GM19099 (cell line): ENCODE results near the gene PRXL2A.

Experiments
- POLR2A ChIP-seq: IDR thresholded peaks from 3 replicates; pipeline ENCODE4 v1.6.1; 2011; ENCODE audit warnings: low read depth; ENCODE audit not compliant: insufficient read length; ENCODE audit errors: extremely low read depth

PRXL2A gene

DNA sequence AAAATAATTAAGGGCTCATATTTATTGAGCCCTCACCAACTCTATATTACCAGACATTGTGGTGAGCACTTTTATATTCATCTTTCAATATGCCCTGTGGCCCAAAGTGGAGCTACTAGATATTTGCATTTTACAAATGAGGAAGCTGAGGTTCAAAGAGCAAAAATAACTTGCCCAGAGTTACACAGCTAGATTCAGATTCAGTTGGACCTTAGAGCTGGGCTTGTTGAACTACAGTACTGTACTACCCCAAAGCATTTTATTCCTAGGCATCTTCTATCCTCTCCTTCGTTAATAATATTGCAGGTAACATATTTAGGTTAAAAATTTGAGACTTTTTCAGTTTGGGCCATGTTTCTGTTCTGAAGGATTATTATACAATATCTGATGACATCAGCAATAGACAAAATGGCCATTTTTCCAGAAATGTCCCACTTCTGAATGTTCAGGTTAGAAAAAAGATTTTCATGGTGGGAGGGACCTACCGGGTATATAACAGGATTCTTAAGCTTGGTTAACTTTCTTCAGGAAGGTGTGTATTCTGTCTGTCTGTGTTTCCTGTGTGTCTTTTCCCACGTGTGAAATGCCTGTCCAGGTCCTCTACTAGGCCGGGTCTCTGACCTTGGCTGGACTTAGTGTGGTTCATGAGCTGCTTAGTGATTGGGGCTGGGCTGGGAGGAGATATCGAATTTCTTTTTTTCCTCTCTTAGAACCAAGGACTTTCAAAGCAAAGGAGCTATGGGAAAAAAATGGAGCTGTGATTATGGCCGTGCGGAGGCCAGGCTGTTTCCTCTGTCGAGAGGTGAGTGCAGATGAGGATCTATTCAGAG lies 13.6 kb downstream of the PRXL2A start:
- TF ChIP-seq POLR2A: no peak

DNA sequence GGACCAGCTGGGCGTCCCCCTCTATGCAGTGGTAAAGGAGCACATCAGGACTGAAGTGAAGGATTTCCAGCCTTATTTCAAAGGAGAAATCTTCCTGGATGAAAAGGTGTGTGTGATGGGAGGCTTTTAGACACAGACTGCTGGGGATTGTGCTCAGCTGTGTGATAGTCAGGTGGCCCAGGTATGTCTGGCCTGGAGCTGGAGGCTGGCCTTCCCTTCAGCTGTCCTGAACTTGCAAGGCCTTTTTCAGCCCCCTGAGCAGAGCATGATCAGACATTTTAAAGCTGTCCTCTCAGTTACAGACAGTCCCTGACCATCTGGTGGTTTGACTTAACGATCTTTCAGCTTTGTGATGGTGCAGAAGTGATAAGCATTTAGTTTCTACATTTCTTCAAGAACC lies 17.6 kb downstream of the PRXL2A start:
- TF ChIP-seq POLR2A: no peak

DNA sequence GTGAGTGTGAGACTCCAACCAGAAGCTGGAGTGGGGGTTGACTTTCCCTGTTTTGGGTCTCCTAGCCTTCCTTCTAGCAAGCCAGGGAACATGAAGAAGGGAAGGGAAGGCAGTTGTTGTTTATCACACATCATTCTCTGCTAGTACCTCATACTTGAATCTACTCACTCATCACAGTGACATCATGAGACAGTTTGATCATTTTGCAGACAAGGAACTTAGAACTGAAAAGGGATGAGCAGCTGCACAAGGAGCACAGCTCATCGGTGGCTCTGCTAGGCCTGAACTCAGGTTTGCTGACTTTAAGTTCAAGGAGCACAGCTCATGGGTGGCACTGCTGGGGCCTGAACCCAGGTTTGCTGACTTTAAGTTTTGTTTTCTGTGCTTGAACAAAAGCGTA lies 19.2 kb downstream of the PRXL2A start:
- TF ChIP-seq POLR2A: no peak

DNA sequence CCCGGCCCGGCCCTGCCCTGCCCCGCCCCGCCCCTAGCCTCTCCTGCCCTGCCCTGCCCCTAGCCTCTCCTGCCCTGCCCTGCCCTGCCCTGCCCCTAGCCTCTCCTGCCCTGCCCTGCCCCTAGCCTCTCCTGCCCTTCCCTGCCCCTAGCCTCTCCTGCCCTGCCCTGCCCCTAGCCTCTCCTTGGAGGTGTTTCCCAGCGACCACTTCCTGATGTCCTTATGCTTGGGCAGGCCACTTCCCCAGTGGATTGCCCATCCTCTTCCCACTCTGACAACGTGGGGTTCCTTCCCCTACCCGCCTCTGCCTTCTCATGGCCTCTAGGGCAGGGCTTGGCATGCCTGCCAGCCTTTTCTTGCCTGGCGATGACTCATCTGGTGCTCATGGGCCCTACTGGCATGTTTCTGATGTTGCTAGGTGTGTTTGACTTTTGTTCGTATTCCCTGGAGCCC lies 21.2 kb downstream of the PRXL2A start:
- TF ChIP-seq POLR2A: no peak

DNA sequence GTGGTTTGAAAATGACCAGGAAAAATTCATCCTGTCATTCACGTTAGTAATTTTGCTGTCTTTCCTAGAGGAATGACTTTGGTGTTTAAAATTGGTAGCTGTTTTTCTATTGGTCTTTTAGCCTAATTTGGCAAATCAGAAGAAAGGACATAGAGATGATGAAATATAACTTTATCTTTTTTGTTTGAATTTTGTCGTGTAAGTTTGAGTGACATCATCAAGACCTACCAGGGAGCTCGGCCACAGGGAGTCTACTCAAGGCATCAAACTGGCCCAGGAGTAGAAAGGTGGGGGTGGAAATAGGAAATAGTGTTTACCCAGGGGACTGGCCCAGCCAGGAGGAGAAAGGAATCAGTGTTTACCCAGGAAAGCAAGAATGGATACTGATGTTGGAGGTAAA lies 24.8 kb downstream of the PRXL2A start:
- TF ChIP-seq POLR2A: no peak

DNA sequence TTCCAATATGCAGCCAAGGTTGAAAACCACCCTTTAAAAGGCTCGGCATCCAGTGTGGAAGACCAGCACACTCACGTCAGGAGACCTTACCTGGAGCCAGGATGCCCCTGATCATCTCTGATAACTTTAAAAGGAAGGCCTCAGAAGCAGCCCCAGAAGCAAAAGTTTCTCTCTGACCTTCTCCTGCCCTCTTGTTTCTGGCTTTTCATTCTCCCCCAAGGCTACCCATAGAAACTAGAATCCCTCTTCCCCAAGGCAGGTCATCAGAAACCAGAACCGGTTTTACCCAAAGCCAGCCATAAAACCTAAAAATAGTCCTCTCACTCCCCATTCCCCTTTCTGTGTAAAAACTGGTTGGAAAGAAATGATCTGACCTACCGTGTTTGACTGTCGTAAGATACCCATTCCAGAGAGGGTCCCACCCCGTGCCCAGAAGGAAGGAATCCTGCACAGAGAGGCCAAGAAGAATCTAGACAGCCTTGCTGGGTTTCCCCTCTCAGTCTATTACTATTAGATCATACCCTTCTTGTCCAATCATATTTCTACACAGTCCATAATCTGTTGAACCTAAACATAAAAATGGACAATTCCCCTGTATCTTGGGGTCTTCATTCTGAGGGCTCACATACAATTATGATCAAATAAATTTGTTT lies 28.2 kb downstream of the PRXL2A start:
- no peak for TF ChIP-seq POLR2A

DNA sequence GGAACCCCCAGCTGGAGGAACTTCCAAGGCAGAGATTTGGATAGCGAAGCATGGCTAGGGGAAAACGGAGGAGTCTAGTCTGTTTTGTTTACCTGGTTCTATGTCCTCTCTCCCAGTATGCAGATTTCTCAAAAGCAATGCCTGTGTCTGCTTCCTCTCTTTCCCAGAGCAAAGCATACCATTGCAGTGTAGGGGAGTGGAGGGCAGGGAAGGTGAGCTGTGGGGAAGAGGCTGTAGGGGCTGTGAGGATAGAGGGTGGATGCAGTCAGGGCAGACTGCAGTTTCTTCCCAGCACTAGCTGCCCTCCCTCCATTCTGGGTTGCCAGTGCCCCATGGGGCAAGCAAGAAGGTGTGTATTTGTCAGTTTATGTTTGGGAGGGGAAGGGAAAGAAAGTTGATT lies 28.9 kb downstream of the PRXL2A start:
- TF ChIP-seq POLR2A: no peak

DNA sequence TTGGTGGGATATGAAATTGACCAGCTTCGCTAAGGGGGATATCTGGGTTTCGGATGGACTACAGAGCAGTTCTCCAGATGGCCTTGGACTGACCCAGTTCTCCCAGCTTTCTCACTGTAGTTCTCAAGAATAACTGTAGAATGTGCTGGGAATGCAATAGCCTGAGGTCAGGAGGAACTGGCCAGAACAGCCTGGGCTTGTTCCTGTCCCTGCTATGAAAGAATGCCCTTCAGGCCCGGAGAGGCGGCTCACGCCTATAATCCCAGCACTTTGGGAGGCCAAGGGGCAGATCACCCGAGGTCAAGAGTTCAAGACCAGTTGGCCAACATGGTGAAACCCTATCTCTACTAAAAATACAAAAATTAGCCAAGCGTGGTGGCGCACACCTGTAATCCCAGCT lies 33.5 kb downstream of the PRXL2A start:
- TF ChIP-seq POLR2A: no peak

DNA sequence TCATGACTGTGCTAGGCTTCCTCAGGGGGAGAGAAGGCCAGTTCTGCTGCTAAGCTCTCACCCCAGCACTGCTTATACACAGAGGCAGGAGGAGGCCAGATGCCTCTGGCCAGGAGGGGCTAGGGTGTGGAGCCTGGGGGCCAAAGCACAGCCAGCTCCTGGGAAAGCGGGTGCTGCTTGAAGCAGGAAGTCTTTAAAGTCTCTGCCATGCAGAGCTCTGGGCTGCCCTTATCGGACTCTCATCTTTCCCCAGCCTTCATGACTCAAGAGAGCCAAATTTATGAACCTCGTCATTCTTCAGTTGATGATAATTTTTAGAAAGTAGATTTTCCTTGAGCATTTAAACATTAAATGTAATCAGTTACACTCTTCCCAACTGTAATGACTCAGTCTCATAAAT lies 34.5 kb downstream of the PRXL2A start:
- TF ChIP-seq POLR2A: no peak

DNA sequence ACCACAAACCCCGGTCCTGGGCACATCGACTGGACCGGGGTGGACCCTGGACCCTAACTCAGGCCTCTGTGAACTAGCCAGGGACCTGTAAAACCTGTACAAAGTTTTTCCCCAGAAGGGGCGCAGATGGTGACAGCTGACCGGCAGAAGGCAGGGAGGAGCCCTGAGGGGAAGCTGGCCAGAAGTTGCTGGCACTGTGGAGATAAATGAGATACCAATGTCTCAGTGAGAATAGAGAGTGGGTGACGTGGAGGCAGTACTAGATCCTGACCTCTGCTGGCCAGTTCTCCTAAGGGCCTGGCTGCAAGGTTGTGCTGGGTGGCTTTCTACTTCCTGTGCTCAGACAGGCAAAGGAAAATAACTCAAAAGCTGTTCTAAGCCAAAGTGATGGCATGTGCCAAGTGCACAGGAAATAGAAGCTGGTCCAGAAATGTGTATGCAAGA lies 35.2 kb downstream of the PRXL2A start:
- TF ChIP-seq POLR2A: no peak

DNA sequence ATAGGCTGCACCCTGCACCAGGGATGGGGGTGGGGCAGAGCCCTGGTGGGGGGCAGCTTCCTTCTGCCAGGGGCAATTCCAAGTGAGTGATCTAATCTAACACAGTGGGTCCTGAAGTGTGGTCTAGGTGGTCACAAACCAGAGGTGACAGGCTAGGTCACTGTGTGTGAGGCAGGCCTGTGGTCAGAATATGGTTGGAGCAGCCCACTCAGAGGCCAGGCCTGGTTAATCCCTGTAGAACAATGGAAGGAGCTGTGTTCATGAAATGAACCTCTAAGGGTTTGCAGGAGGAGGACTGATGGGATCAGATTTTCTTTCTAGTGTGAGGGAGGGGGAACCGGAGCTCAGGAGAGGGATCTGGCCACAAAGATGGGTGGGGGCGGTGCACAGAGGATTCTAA lies 35.8 kb downstream of the PRXL2A start:
- TF ChIP-seq POLR2A: no peak

DNA sequence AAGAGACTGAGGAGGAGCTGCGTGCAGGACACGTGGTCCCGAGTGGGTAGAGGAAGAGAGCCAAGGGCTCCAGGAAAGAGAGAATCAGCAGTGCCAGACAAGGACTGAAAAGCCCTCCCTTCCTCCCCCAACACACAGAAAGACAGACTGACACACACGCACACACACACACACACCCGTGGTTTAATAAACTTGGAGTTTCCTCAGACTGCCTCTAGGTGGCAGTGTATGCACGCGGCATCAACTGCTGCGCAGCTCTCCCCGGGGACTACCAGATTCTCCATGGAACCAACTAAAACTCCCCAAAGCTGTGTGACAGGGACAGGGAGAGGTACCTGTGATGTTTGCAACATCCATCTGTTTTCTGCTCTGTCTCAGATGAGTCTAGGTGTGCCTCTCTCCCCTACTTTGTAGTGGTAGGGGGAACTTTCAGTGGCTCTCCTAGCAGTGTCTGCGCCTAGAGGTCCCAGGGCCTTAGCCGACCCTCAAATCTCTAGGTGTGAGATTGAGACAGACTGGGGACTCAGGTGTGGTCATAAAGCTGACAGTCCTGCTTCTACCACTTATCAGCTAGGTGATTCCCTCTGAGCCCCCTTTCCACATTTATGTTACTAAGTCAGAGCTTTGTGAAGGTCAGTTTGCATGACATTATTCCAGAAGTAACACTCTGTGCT lies 36.4 kb downstream of the PRXL2A start:
- no peak for TF ChIP-seq POLR2A

DNA sequence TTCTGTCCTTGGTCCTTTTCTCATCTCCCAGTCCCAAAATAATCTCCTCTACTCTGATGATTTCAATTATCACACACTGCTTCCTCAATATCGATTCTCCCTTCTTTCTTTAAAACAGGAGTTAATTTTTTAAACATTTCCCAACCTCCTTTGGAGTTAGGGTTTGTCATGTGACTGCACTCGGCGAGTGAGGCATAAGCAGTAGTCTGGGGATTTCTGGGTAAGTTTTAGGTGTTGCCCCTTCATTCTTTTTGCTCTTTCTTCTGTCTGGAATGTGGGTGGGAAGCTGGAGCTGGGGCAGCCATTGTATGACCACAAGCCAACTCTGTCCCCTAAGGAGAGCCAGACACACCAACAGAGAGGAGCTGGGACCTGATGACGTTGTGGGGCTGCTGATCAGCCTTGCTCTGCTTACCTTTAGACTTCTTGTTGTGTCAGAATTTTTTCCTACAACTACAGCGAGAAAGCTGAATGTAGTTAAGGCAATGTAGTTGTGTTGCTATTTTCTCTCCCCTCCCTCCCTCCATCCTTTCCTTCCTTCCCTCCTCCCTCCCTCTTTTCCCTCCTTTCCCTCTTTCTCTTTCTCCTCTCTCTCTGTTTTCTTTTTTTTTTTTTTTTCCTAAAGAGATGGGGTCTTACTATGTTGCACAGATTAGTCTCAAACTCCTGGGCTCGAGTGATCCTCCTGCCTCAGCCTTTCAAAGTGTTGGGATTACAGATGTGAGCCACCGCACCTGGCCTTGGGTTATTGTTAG lies 39.3 kb downstream of the PRXL2A start:
- TF ChIP-seq POLR2A: no peak

DNA sequence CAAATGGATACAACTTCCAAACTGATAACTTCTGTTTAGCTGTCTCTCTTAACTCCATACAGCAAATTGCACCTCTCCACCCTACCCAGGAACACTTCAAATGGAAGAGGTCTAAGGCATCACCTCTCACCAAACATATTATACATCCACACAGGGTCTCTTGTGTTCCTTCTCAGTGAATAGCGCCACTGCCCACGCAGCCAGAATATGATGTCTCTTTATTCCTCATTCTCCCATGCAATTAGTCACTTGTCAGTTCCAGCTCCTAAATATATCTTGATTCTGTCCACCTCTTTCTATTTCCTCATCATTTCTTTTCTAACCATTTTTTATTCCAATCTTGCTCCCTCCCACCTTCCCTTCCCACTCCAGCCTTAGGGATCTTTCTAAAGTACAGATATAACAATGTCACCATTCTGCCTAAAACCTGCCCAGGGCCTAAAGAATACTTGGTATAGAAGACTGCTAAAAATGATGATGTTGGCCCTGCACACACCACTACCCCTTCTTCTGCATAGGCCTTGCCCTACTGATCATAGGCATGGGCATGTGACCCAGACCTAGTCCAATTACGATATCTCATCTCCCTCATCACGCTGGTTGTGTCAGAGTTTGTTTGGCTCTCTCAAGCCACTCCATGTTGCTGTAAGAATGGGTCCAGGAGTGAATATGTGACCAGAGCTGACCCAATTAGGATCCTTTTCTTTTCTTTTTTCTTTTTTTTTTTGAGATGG lies 40.0 kb downstream of the PRXL2A start:
- no peak for TF ChIP-seq POLR2A
